ENCODE results near the gene ARVCF.

The ARVCF gene

DNA sequence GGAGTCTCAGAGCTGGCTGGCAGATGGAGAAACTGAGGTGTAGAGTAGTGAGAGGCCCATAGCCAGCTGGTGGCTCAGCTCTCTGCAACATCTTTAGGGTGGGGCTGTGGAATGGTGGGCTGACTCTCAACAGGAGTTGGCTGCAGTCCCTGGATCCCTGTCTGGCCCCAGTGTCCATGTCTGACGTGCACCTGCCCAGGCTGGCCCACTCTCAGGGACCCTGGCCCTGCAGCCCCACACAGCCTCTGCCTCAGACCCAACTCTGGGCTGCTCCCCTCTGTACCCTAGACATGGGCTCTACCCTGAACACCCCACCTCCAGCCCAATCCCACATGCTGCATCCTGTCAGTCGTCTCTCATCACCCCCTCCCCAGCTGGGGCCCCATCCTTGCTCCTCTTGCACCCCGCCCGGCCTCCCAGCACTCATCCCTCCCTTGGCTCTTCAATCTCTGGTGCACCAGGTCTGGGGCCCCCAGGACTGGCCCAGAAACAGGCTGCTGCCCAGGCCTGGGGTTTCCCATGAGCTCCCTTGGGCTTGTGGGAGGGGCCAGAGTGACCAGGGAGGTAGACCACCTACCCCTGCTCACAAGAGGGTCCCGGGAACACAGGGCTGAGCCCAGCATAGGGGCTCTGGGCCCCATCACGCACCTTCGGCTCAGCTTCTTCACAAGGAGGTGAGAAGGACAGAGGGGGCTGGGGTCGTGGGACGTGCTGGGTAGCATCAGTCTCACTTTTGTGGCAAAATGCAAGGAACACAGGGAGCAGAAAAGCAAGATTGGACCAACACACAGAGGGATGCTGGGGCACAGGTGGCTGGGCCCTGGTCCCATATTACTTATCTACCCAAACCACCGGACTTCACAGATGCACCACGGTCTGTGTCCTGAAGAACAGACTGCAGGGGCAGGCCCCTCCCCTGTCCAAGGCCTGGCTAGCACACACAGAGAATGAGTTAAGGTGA, 31.5 kb downstream of the ARVCF start:
- DNase-seq = no peak

- DNase-seq = peak; percentile 71
Observed at GRCh38 chr22:19984201-19984753, 32.3 kb downstream of the ARVCF start.

GRCh38 chr22:19983741-19984140, 32.9 kb downstream of the ARVCF start:
- no peak for DNase-seq

GRCh38 chr22:19982991-19983578, 33.5 kb downstream of the ARVCF start:
- DNase-seq = no peak

DNA sequence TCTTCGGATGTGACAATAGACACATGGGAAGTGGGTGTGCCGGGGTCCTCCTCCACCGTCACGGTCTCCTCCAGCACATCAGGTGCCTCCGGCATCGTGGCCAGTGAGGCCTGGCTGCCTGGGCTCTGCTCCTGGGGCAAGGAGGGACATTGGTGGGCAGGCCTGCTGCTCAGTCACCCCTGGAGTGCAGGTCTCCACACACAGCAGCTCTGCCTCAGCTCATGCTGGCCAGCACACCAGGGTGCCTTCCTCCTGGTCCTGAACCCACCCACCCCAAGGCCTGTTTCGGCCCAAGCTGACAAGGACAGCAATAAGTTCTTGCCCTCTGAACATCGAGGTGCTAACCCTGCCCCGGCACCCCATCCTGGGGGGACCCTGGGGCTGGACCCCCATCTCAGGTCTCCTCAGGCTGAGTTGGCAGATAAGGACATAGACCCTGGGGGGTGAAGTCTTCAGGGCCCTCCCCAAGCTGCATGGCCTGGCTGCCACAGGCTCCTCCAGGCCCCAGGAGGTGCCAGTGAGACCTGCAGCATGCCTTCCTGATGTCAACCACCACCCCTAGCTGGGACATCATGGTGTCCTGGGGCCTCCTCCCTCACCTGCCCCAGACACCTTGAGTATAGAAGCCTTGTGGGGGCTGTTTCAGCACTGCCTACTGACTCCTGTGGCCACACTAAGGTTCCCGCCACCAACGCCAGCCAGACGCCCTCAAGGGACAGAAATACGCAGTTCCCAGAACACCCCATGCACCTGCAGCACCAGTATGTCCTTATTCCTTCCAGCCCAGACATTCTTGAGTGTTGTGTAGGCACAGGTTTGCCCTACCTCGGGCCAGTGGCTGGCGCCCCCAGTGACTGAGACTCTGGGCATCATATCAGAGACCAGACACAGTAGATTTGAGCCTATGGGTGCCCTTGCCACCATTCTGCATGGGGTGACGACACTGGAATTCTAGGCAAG, 34.4 kb downstream of the ARVCF start:
- DNase-seq = no peak

DNA sequence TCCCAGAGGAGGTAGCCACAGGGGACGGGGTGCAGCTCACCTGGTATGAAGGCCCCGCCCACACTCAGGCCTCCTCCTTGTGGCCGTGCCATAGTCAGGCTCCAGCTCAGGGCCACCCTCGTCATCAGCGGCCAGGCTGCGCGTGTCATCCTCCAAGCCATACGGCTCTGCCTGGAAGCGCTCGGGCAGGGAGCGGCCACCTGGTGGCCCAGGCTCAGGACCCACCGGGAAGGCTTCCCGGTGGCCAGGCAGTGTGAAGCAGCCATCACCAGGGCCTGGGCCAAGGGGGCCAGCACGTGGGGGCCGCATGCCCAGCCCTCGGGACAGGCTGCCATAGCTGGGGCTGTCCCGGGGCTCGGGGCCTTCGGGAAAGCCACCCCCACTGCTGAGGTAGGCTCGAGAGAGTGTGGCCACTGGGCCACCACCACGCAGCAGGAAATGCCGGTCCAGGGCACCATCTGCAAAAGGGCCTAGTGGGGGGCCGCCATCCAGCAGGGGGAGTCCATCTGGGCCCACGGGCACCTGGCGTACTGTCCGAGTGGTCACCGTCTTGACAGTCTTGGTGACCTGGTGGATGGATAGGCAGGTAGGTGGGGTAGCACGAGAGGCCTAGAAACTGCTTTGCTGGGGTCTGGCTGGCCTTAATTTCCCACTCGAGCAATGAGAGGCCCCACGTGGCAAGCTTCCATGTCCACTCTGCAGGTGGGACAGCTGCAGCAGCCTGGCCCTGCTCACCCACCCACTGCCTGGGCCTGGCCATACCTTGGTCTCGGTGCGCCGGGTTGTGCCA, 35.3 kb downstream of the ARVCF start:
- DNase-seq = no peak

DNA sequence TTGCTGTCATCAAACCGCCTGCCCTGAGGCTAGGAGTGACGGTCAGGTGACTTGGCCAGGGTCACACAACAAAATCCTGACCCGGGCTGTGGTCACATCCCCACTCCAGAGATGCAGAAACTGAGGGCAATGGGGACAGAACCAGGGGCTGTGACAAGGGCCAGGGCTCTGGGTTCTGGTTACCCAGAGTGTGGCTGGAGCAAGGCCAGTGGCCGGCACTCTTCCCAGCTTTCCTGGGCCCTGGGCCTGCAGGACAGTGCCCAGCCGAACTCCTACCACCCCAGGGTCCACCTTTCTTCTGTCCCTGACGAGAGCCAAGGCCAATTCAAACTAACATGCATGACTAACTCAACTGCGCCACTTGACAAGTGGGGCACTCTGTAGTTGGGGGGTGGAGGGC, 35.9 kb downstream of the ARVCF start:
- no peak for DNase-seq

- DNase-seq = no peak
Observed at GRCh38 chr22:19979712-19980493, 36.7 kb downstream of the ARVCF start.

DNA sequence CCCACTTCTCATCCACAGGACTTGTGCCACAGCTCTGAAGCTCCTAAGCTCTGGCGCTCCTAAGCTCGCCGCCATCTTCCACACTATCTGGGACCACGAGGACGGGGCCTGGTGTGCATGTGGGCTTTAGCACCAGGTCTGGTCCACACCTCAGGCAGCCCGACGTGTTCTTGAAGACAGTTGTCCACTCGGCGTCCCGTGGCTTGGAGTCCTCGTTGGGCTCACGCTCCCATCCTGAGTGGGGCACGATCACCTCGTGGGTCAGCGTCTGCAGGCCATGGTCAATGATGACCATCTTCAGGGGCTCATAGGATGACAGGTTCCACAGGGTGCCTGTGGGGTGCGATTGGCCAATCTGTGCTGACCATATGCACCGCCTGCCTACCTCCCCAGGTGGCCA, 37.9 kb downstream of the ARVCF start:
- no peak for DNase-seq

DNA sequence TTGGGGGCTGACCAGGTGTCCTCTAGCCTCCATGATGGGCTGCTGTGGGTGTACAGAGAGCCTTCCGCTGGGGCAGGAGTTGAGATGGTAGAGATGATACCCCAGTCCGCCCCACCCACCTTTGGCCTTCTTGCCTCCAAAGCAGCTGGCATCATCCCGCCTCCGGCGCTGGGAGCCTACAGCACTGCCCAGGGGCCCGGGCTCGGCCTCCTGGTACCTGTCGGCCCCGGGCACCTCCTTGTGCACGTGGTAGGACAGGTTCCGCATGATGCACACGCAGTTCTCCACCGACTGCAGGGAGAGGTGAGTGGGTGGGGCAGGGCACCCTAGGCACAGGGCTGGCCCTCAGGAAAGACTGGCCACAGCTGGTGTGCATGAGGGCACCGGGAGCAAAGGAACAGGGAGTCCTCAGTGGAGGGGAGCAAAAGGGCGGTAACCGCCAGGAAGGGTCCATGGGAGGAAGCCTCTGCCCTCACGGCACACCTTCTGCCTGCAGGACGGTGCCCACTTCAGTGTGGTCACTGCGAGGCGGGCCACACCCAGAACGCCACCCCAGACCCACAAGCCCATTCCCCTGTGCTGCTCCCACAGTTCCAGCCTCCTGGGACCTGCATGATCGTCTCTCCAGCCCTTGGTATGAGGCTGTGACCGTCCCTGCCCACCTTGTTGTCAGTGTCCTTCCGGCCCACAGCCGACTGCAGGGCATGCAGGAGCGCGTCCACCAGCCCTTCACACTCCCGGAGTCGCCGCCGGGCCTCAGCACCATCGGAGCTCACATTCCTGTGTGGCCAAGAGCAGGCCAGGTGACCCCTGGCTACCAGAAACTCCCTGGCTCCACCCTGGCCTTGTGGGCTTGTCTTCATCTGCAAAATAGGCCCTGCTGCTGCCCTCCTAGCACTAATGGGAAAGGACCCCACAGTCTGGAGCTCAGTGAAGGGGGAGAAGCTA, 39.1 kb downstream of the ARVCF start:
- DNase-seq = no peak

GRCh38 chr22:19976671-19977070, 40.0 kb downstream of the ARVCF start:
- DNase-seq = no peak

- no peak for DNase-seq
Observed at GRCh38 chr22:19975707-19976035, 41.0 kb downstream of the ARVCF start.

- no peak for DNase-seq
Observed at GRCh38 chr22:19974935-19975706, 41.5 kb downstream of the ARVCF start.

DNA sequence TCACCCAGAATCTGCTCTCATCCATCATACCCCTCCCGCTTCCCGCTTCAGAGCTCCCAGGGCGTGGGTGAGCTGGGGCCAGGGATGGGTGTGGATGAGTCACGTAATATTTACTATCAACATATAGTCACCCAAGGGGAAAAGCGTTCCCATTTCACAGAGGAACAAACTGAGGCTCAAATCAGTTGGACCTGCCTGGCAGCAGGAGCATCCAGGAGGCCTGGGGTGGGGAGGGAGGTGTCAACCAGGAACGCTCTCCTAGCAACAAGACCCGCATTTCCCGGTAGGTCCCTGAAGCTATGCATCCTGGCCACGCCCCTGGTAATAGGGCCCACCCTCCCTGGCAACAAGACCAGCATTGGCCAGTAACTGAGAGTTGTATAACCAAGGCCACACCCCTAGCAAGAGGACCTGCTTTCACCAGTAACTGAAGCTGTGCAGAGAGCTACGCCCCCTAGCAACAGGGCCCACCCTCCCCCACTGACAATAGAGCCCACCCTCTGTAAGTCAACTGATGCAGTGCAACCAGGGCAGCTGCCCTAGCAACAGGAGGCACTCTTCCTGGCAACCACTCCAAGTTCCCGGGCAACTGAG, 42.3 kb downstream of the ARVCF start:
- DNase-seq = peak; percentile 86

DNA sequence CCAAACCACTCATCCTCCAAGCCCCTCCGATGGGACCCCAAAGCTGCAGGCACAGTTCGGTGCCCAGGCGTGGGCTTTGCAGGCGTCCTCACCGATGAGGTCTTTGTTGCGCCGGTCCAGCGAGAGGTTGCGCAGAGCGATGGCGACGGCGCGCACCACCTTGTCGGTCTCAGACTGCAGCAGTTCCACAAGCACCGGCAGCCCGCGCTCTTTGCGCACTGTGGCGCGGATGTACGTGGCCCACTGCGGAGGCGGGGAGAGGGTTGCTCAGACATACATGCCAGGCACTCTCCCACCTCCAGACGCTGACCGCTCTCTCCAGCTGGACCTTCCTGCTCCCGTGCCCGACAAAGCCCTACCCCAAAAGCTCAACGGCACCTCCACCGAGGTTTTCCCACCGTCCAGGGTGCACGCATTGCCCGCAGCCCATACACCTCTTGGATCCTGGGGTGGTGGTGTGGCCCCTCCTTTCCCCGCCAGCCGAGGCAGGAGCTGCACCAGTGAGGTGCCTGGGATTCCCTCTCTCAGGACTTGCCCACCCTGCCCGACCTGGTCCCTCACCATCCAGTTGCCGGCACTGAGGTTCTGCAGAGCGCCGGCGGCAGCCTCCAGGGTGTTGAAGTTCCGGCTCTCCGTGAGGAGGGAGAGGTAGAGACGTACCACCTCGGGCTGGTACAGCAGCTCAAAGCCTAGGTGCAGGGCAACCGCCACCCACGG, 42.9 kb downstream of the ARVCF start:
- DNase-seq = no peak

DNA sequence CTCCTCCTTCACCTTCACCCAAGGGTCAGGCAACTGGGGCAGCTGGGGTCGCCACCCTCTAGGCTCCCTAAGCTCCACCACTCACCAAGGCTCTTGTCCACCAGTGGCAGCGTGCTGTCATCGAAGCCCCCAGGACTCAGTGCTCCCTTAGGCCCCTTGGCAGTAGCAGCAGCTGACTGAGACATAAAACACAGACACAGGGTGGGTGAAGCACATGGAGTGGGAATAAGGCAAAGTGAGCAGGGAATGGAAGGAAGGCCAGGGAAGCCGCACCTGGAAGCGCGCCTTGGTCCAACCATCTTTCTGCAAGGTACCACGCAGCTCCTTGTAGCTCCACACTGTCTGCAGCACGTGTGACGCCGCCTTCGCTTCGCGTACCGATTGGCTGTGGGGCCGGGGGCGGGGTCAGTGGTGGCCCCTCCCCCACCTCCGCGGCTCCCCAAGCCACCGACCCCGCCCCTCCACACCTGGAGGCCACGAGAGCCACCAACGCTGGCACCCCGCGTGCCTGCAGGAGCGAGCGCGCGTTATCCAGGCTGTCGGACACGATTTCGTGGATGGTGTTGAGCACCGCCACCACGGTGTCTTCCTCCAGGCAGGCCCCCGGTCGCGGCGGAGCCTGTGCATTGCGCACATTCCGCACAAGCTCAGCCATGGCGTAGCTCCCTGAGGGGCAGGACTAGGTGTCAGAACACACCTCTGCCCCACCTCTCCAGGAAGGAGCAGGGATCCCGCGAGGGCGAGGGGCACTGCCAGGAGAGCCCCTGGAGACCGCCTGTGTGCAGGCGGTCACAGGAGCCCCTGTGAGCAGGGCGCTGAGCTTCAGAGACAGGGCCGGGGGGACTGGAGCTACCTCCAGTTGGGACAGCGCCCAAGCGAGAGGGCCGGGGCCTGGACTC, 43.7 kb downstream of the ARVCF start:
- DNase-seq = no peak

DNA sequence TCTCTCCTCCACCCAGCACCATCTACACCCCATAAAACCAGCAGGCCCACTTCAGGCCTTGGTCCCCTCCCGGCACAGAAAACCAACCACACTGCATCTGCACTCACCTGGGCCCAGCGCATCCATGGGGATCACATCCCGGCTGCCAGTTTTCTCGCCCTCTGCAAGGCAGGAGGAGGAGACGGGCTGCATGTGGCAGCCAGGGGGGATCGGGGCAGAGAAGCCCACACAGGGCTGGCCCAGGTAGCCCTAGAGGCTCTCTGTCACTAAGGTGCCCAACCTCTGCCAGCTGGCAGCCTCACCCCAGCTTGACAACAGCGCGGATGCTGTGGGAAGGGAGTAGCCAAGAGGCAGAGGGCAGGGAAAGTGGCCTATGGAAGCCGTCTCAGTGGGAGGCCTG, 44.4 kb downstream of the ARVCF start:
- no peak for DNase-seq

All from SHP77 treated with DMSO at 0.1 percent for 48 hours (cell line).